ENCODE measurements around the gene PRELID1.

The PRELID1 gene

GRCh38 chr5:177314376-177315342 lies 11.1 kb downstream of the PRELID1 start:
- DNase-seq (ENCODE audit: low read depth) = no peak

DNA sequence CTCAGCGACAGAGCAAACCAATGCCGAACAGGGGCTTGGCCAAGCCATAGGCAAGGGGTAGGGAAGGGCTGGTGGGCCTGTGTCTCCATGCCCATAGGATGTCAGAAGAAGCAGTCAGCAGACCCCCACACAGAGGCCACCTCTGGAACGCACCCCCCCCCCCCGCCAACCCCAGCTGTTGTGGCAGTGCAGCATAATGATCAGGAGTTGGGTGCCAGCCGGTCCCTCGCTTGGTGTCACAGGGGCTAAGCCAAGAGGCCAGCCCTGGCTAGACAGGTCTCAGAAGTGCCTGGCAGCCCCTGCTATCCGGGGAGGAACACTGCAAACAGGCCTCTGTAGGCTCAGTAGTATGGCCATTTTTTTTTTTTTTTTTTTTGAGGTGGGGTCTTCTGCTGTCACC lies 11.8 kb downstream of the PRELID1 start:
- DNase-seq (ENCODE audit: low read depth) = no peak

- DNase-seq (ENCODE audit: low read depth) = no peak
Observed at GRCh38 chr5:177316005-177316404, 12.4 kb downstream of the PRELID1 start.

GRCh38 chr5:177317959-177318377 lies 14.4 kb downstream of the PRELID1 start:
- DNase-seq (ENCODE audit: low read depth) = peak; percentile 63

DNA sequence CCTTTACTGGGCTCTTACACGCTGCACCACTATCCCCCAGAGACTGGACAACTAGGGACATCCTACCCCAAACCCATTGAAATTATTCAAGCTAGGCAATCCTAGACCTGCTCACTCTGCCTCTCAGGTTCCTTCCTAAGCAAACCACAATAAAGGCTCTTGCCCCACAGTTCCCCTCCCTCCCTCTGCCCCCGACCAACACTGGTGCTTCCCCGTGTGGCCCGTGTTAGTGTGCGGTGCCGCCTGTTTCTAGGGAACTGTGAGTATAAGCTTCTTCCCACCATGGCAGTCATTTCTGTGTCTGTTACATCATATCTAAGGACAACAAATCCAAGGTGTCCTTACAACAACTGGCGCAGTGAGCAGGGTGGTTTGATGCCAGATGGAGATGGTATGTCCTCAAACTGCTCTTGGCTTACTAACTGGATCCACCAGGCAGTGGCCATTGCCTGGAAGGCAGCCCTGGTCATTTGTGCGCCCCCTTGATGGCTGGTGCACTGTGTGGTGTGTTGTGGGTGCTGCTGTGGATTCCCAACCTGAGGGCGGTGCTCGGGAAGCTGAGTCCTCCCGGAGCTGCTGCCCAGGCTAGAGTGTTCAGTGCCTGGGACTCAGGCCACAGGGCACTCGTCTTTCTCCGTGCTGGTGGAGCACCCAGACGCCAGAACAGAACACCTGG lies 16.5 kb downstream of the PRELID1 start:
- DNase-seq (ENCODE audit: low read depth) = no peak

DNA sequence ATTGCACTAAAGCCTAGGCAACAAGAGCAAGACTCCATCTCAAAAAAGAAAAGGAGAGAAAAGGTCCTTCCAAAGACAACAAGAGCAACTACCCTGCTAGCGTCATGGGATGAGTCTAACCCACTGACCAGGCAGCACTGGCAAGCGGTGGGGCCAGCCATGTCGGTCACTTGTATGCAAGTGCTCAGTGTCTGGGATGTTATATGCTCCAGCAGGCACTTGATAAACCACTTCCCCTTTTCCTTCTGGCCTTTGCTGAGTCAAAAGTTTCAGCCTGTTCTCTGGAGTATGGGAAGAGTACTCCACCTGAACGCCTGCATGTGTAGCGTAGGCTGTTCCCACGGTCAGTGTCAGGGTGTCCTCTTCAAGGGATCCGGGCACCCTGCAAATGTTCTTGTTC lies 17.3 kb downstream of the PRELID1 start:
- no peak for DNase-seq (ENCODE audit: low read depth)

- DNase-seq (ENCODE audit: low read depth) = no peak
Observed at GRCh38 chr5:177325868-177326381, 22.3 kb downstream of the PRELID1 start.

GRCh38 chr5:177327539-177328522 lies 24.2 kb downstream of the PRELID1 start:
- no peak for DNase-seq (ENCODE audit: low read depth)

DNA sequence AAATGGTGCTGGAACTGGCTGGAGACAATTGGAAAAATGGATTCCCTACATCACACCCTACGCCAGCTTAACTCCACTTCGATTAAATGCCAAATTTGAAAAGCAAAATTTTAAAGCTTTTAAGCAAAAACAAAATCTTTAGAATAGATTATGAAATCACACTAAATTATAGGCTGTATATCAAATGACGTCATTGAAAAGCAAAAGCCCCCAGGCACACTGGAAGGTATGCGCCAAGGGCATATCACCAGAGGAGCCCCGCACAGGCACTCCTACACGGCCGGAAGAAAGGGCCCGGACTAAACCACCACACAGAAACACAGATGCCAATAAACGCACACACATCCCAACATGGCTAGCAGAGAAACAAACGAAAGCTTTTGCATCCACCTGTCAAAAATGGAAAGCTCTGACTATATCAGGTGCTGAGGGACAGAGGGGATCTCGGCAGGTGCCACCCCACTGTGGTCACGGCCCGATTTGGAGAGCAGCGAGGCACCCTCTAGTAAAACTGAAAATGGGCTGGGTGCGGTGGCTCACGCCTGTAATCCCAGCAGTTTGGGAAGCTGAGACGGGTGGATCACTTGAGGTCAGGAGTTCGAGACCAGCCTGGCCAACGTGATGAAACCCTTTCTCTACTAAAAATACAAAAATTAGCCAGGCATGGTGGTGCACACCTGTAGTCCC lies 25.1 kb downstream of the PRELID1 start:
- no peak for DNase-seq (ENCODE audit: low read depth)

DNA sequence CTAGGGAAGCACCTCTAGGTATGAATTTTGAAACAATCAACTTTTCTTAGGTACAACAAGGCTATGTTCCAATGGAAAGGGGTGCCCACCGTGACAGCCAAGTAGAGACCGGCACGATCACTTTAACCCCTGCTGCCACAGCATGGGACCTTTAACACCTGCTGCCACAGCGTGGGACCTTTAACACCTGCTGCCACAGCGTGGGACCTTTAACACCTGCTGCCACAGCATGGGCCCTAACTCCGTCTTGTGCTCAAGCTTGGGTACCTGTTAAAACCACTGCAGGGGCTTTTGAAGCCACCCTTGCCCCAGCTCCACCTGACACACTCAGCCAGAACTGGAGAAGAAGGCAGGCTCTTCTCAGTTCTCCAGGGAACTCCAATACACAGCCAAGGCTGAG lies 26.3 kb downstream of the PRELID1 start:
- no peak for DNase-seq (ENCODE audit: low read depth)

DNA sequence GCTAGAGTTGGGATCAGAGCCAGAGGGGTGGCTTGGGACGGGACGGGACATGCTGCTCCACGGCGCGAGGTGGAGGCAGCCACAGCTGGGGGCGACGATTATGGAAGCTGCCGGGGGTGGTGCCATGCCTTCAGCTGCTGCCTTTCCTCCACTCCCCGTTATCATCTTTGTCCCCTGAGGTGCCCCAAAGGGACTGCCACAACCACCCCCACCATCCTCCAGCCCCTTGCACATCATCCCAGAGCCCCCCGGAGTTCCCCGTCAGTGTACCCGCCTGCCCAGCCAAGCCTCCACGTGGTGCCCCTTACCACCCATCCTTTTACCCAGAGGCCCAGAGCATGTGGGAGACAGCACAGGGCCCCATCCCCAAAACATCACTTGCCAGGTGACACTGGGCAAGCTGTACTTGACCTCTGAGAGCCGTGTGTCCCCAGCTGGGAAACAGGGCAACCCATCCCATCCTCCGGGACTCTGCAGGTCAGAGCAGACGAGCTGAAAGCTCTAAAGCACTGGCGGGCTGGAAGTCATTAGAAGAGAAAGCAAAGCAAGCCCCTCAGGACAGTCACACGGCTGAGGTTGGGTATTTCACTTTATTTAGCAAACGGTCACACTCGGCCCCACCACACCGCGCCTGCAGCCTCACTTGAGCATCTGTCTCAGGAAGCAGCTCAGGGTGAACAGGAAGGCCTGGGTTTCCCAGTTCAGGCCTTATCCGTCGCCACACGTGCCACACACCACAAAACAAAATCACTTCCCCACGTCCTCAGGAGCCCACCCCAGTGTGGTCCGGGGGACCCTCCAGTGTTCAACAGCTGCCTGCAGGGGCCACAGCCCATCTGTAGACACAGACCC lies 27.6 kb downstream of the PRELID1 start:
- DNase-seq (ENCODE audit: low read depth) = no peak

DNA sequence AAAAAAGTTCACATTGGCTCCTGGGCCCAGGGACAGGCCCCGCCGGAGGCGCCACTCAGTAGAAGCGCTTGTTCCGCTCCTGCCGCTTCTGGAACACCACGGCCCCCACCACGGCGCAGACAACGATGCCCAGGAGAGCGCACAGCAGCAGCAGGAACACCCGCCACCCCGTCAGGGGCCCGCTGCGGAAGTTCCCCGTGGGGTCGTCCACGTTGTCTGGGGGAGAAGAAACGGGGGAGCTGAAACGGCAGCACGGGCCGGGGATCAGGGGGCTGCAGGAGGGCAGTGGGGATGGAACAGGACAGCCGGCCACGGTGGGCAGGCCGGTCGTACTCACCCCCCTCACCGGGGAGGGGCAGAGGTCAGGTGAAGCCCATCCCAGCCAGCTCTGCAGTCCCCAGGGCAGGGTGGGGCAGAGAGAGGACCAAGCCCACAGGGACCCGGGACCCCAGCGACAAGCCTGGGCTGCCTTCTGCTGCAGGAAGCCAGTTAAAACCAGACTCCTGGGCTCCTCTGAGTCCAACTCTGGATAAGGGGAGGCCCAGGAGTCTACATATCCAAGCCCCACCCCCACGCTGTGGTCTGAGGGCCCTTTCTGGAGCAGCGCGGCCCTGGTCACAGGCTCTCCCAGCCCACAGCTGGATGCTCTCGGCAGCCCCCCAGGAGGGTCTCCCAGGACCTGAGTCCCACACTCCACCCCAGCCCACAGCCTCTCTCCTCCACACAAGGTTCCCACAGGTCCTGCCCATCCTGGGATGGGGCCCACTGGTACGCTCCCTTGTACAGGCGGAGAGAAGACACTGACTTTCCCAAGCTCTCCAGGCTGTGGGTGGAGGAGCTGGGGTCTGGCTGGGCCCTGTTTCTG lies 28.7 kb downstream of the PRELID1 start:
- no peak for DNase-seq (ENCODE audit: low read depth)

GRCh38 chr5:177332896-177333260 lies 29.3 kb downstream of the PRELID1 start:
- no peak for DNase-seq (ENCODE audit: low read depth)

DNA sequence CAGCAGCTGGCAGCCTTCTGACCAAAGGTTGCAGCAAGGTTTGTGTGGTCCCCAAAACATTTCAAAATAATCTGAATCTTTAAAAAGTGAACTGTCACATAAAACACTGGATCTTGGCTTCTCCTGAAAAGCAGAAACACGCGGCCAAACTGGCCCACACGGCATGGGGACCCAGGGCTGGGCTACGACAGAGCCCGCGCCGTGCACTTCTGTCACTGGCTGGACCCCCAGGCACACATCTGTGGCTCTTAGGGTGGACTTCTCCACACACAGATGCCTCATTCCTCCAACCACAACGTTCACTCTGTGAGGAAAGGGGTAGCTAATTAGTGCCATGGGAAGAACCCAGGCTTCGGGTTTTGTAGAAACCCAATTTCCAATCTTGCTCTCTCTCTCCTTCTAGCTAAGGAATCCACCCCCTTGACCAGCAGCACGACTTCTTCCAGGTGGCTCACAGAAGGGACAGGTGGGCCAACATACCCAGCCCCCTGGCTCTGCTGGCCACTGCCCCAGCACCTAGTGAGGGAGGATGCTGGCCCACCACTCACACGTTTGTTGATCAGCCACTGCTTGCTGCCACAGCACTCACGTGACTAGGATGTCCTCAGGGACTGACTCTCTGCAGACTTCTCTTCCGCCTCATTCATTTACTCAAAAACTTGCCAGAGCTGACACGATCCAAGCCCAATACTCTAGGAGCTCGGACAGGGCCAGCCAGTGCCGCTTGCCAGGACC lies 30.0 kb downstream of the PRELID1 start:
- DNase-seq (ENCODE audit: low read depth) = no peak

- no peak for DNase-seq (ENCODE audit: low read depth)
Observed at GRCh38 chr5:177334155-177334551, 30.6 kb downstream of the PRELID1 start.

- DNase-seq (ENCODE audit: low read depth) = no peak
Observed at GRCh38 chr5:177334781-177335700, 31.4 kb downstream of the PRELID1 start.

DNA sequence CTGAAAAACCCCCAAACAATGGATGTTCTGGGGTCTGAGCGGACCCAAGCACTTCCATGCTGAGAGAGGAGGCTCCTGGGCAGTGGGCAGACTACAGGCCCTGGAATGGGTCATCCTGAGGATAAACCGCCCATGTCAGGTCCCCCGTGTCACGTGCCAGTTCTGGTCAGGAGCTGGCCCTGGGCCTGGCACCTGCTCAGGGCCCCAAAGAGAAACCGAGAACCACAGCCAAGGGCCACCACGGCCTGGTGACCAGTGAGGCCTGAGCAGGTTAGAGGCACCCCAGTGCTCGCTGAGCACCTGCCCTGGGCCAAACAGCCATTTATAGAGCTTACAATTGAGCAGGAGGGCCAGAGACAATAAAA lies 32.1 kb downstream of the PRELID1 start:
- no peak for DNase-seq (ENCODE audit: low read depth)

- no peak for DNase-seq (ENCODE audit: low read depth)
Observed at GRCh38 chr5:177336112-177336511, 32.5 kb downstream of the PRELID1 start.
